Progenitor cell of endocrine pancreas (in vitro differentiated cells): ENCODE data around the gene MAGI1. TPM values are rescaled to one million over a fixed set of nuclear protein-coding genes. Genes with fewer than 3 reads are reported as not detected.

Experiments
- DNase-seq: peaks from one replicate; pipeline ENCODE4 v3.0.0; 2021; ENCODE audit warnings: low spot score; ENCODE audit not compliant: unreplicated experiment
- H3K27ac Mint-ChIP-seq: 2 replicates; pipeline ENCODE4 v1.8.0; 2021; ENCODE audit warnings: mild to moderate bottlenecking, moderate library complexity, mixed read lengths
- H3K27me3 Mint-ChIP-seq: 2 replicates; pipeline ENCODE4 v1.8.0; 2021; ENCODE audit warnings: mixed read lengths
- H3K36me3 Mint-ChIP-seq: 2 replicates; pipeline ENCODE4 v1.8.0; 2022; ENCODE audit warnings: mixed read lengths; ENCODE audit not compliant: insufficient read depth
- H3K4me1 Mint-ChIP-seq: 2 replicates; pipeline ENCODE4 v1.8.0; 2021; ENCODE audit warnings: low read depth, mixed read lengths
- H3K4me3 Mint-ChIP-seq: 2 replicates; pipeline ENCODE4 v1.8.0; 2021; ENCODE audit warnings: low read depth, mild to moderate bottlenecking, moderate library complexity, mixed read lengths
- H3K9me3 Mint-ChIP-seq: 2 replicates; pipeline ENCODE4 v1.8.0; 2021; ENCODE audit warnings: low read depth, mixed read lengths
- total RNA-seq: library from RNA; stranded (reverse); gene quantifications from 2 replicates; pipeline ENCODE4 v1.2.1, GENCODE V29; 2021
- TF ChIP-seq, protein P1 (sequence below): fragments of 200-600 bp; sonication (generic); IDR thresholded peaks from one replicate; pipeline ENCODE4 v1.5.0; 2021; ENCODE audit warnings: antibody characterized with exemption, mild to moderate bottlenecking; ENCODE audit not compliant: unreplicated experiment

MAGI1 gene
- total RNA-seq, 1 donor from 2014 or later = 142 TPM

DNA sequence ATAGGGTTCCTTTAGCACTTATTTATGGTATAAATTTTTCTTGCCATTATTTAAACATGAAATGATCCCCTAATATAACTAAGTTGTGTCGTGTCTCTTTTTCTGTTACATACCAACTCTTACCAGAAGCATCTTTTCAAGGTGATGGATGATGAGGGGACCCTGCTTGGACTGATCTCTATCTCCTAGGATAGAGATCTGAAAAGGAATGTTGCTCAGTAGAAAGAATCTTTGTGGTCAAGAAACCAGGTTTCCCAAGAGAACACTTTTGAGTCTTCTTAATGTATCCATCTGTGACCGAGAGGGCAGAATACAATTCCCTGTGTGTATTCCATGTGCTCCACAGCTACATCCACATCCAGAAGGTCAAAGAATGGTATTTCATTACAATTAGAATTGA lies 409.7 kb downstream of the MAGI1 start:
- TF ChIP-seq, protein P1, sequence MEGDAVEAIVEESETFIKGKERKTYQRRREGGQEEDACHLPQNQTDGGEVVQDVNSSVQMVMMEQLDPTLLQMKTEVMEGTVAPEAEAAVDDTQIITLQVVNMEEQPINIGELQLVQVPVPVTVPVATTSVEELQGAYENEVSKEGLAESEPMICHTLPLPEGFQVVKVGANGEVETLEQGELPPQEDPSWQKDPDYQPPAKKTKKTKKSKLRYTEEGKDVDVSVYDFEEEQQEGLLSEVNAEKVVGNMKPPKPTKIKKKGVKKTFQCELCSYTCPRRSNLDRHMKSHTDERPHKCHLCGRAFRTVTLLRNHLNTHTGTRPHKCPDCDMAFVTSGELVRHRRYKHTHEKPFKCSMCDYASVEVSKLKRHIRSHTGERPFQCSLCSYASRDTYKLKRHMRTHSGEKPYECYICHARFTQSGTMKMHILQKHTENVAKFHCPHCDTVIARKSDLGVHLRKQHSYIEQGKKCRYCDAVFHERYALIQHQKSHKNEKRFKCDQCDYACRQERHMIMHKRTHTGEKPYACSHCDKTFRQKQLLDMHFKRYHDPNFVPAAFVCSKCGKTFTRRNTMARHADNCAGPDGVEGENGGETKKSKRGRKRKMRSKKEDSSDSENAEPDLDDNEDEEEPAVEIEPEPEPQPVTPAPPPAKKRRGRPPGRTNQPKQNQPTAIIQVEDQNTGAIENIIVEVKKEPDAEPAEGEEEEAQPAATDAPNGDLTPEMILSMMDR = no peak
- no peak for DNase-seq
- H3K27ac Mint-ChIP-seq = no peak overlapping the region
- no peak overlapping the region for H3K4me3 Mint-ChIP-seq
- H3K36me3 Mint-ChIP-seq = peaks cover 6% of the 10 kb centered on the region
- H3K27me3 Mint-ChIP-seq = no peaks in the 10 kb centered on the region
- no peaks in the 10 kb centered on the region for H3K9me3 Mint-ChIP-seq
- peaks cover 5% of the 10 kb centered on the region for H3K4me1 Mint-ChIP-seq

DNA sequence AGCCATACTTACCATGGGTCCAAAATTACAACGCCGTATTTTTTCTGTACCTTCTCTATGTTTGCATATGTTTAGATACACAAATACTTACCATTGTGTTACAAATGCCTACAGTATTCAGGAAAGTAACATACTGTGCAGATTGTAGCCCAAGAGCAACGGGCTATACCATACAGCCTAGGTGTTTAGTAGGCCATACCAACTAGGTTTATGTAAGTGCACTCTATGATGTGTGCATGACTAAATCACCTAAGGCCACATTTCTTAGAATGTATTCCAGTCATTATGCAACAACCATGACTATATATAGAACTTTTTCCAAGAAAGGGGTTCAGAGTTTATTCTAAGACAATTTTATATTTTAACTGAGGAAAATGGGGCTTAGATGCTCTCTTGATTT lies 411.7 kb downstream of the MAGI1 start:
- no peak for DNase-seq
- TF ChIP-seq, protein P1 = no peak
- Mint-ChIP-seq H3K27ac (no peak overlapping the region), H3K4me3 (no peak overlapping the region), H3K36me3 (peaks cover 6% of the 10 kb centered on the region), H3K9me3 (no peaks in the 10 kb centered on the region), H3K27me3 (no peaks in the 10 kb centered on the region), H3K4me1 (peaks cover 5% of the 10 kb centered on the region)

DNA sequence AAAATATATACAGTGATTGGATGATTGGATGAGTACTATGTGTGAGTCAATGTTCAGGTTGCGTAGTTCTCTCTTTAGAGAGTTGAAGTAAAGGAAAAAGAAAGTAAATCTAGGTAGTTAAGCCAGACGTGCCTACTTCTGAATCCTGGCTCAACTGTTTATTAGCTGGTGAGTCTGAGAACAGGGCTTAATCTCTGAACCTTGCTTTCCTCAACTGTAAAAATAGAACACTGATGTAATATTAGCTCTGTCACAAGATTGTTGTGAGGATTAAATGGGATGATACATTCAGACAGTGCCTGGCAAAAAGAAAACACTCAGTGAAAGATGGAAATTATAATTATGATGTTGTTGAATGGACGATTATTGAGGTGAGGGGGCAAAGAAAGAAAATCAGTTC lies 413.4 kb downstream of the MAGI1 start:
- TF ChIP-seq, protein P1 = no peak
- H3K27ac Mint-ChIP-seq = peak overlapping the region; percentile 50
- no peak overlapping the region for H3K4me3 Mint-ChIP-seq
- no peak for DNase-seq
- H3K4me1 Mint-ChIP-seq = peaks cover 5% of the 10 kb centered on the region
- peaks cover 1% of the 10 kb centered on the region for H3K36me3 Mint-ChIP-seq
- no peaks in the 10 kb centered on the region for H3K27me3 Mint-ChIP-seq
- H3K9me3 Mint-ChIP-seq = no peaks in the 10 kb centered on the region

DNA sequence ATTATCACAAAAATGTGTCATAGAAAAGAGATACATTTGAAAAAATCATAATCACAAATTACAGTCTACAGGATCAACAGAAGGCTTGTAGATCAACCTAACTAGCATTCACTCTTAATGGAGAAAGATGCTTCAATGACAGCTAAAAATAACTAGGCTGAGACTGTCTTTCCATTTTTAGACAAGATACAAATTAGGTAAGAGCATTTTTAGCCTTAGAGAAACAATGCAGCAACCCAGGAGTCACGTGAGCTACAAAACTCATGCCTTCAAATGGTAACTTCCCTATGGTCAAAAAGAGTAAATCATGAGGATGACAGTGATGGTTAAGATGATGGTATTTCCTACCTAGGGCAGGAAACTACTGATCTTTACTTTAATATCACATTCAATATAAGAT lies 415.4 kb downstream of the MAGI1 start:
- no peak overlapping the region for H3K27ac Mint-ChIP-seq
- no peaks in the 10 kb centered on the region for H3K27me3 Mint-ChIP-seq
- H3K4me1 Mint-ChIP-seq = peaks cover 5% of the 10 kb centered on the region
- DNase-seq = no peak
- no peak overlapping the region for H3K4me3 Mint-ChIP-seq
- TF ChIP-seq, protein P1 = no peak
- peaks cover 1% of the 10 kb centered on the region for H3K36me3 Mint-ChIP-seq
- H3K9me3 Mint-ChIP-seq = no peaks in the 10 kb centered on the region

DNA sequence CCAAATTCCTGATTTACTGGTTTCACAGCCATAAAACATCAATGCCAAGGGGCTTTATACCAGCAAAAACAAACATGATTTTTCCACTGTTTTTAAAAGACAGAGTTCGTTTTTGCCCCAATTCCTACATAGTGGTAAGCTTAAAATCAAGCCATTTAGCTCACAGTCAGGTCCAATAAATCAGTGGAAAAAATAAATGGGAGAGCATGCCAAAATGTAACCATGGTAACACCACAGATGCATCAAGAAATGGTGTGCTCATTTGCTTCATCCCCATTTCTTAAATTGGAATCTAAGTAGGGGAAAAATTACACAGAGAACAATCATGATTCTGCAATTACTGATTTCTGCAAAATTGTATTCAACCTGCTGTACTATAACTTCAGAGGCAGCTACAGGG lies 418.8 kb downstream of the MAGI1 start:
- H3K9me3 Mint-ChIP-seq = no peaks in the 10 kb centered on the region
- H3K4me3 Mint-ChIP-seq = no peak overlapping the region
- H3K4me1 Mint-ChIP-seq = peaks cover 14% of the 10 kb centered on the region
- DNase-seq = no peak
- TF ChIP-seq, protein P1 = no peak
- no peaks in the 10 kb centered on the region for H3K36me3 Mint-ChIP-seq
- no peaks in the 10 kb centered on the region for H3K27me3 Mint-ChIP-seq
- H3K27ac Mint-ChIP-seq = no peak overlapping the region
